Gastrocnemius medialis (tissue), 4 donors: ENCODE results near the gene NOL4L.

Experiments
- POLR2A ChIP-seq, 2 donors: fragments of 450-650 bp; IDR thresholded peaks; one replicate each; pipeline ENCODE4 v1.6.1; 2017; ENCODE audit warnings: antibody characterized with exemption in 2 of 2, mild to moderate bottlenecking in 2 of 2, moderate library complexity in 2 of 2
- TF ChIP-seq, protein P1 (sequence below), 5 experiments: fragments of 450-650 bp in 3 of 5; fragments of 200-600 bp in 2 of 5; sonication (generic) in 2 of 5; IDR thresholded peaks in 4 of 5; conservative IDR thresholded peaks in 1 of 5; 1 replicate in 4 of 5; 2 replicates in 1 of 5; pipeline ENCODE4 v1.5.1; 2016 to 2019; ENCODE audit warnings: antibody characterized with exemption in 5 of 5, mild to moderate bottlenecking in 3 of 5, moderate library complexity in 3 of 5

DNA sequence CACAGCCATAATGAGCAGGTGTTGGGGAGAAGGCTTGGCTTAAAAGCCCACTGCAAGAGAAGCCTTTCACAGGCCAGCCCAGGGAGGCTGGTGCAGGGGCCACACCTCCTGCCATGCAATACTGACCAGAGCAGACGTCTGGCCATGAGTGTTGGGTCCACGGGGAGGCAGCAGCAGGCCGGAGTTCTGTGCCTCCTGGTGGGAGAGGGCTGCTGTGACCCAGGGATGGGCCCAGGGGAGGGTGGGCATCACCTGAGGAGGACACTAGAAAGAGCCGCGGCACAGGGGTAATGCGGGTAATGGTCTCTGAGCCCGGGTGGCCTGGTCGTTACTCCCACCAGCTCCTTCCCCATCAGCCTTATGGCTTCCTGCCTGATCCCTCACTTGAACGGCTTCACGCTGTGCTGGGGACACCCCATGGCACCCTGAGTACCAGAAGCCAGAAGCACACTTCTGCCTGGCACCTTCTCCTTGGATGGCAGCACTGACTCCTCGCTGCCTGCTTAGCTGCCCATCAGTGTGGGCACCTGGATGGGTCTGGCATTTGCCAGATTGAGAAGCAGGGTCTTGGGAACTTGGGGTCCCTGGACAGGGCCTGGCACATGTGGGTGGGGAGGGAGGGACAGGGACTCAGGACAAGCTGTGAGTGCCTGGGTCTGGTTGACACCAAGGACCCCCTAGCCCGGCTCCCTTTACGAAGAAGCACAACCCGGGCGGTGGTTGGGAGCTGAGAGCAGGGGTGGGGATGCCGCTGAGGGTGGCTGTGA, 118.2 kb downstream of the NOL4L start:
- no peak for TF ChIP-seq POLR2A (IDR thresholded peaks at IDR 0.05)
- TF ChIP-seq, protein P1, sequence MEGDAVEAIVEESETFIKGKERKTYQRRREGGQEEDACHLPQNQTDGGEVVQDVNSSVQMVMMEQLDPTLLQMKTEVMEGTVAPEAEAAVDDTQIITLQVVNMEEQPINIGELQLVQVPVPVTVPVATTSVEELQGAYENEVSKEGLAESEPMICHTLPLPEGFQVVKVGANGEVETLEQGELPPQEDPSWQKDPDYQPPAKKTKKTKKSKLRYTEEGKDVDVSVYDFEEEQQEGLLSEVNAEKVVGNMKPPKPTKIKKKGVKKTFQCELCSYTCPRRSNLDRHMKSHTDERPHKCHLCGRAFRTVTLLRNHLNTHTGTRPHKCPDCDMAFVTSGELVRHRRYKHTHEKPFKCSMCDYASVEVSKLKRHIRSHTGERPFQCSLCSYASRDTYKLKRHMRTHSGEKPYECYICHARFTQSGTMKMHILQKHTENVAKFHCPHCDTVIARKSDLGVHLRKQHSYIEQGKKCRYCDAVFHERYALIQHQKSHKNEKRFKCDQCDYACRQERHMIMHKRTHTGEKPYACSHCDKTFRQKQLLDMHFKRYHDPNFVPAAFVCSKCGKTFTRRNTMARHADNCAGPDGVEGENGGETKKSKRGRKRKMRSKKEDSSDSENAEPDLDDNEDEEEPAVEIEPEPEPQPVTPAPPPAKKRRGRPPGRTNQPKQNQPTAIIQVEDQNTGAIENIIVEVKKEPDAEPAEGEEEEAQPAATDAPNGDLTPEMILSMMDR (IDR thresholded peaks at IDR 0.05 in 4 of 5, conservative IDR thresholded peaks at IDR 0.05 in 1 of 5) = no peak
